Diencephalon (tissue), 1 donor: Measurements from ENCODE around the gene GGACT. TPM values are rescaled to one million over a fixed set of nuclear protein-coding genes. Genes with fewer than 3 reads are reported as not detected.

ENCODE experiments used
- total RNA-seq: library from RNA; depleted of rRNA; stranded (reverse); fragments of >200 nt; gene quantifications from one replicate; pipeline ENCODE4 v1.2.3, GENCODE V29; 2014

GGACT gene
- total RNA-seq = 4.4 TPM

GRCh38 chr13:100588331-100589177, at the start of gene GGACT:
Gene GGACT, minus strand, starts transcription at chr13:100588789. Its CDS starts 56,198 bp downstream, at chr13:100532591.

Other genes starting within 250 kb of the GGACT start
- gene TMTC4, start 86.0 kb upstream of the GGACT start, total RNA-seq = 76.4 TPM